ENCODE results near the gene ADAM19.
"Not testable (repeated sequence)": the region's sequence is repeated elsewhere in the genome, so short reads cannot be mapped to it uniquely, and the experiment has no call there.

The ADAM19 gene

GRCh38 chr5:157487358-157487757, 88.2 kb downstream of the ADAM19 start:
- no peaks in the 10 kb centered on the region for H3K36me3 ChIP-seq (ENCODE audit: insufficient read depth, low read length)

GRCh38 chr5:157486861-157487260, 88.7 kb downstream of the ADAM19 start:
- no peak overlapping the region for H3K4me3 ChIP-seq
- no peaks in the 10 kb centered on the region for H3K36me3 ChIP-seq (ENCODE audit: insufficient read depth, low read length)
- no peaks in the 10 kb centered on the region for H3K9me3 ChIP-seq (ENCODE audit: low read depth, low read length)
- TF ChIP-seq EZH2 (IDR thresholded peaks at IDR 0.05) (no peak), POLR2AphosphoS5 (IDR thresholded peaks at IDR 0.05; ENCODE audit: borderline replicate concordance, low read depth, low read length) (no peak), FOXP2 (optimal IDR thresholded peaks at IDR 0.05; ENCODE audit: control extremely low read depth, extremely low read length, insufficient read depth) (no peak)
- DNase-seq (ENCODE audit: low read depth, low spot score), result no peak
- H3K9ac ChIP-seq (ENCODE audit: insufficient read length), result no peak overlapping the region
- H3K27ac ChIP-seq, result no peak overlapping the region

More at GRCh38 chr5:157487358-157487757, 88.2 kb downstream of the ADAM19 start:
- Histone ChIP-seq H3K9me3 (ENCODE audit: low read depth, low read length) (no peaks in the 10 kb centered on the region), H3K4me3 (no peak overlapping the region), H3K27ac (no peak overlapping the region), H3K9ac (ENCODE audit: insufficient read length) (no peak overlapping the region)
- no peak for DNase-seq (ENCODE audit: low read depth, low spot score)
- TF ChIP-seq POLR2AphosphoS5 (IDR thresholded peaks at IDR 0.05; ENCODE audit: borderline replicate concordance, low read depth, low read length) (no peak), FOXP2 (optimal IDR thresholded peaks at IDR 0.05; ENCODE audit: control extremely low read depth, extremely low read length, insufficient read depth) (no peak), EZH2 (IDR thresholded peaks at IDR 0.05) (no peak)

DNA sequence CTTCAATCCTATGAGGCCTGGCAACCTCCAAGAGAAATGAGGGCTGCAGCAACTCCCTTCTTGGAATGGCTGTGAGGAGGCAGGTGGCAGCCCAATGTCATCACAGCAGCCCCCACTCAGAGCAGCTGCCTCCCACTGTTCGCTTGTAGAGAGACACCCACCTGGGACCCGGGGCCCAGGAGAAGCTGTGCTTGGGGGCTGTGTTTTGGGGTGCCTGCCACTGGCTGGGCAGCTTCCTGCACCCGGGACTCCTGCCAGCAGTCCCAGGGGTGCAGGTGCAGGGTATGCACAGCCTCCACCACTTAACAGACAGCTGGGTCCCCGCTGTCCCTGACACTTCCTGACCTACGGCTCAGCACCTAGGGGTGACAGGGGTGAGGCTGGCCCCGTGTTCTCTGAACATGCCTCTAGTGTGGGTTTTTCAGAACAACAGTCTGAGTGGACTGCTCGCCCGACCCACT, 89.3 kb downstream of the ADAM19 start:
- no peak for DNase-seq (ENCODE audit: low read depth, low spot score)
- TF ChIP-seq POLR2AphosphoS5 (IDR thresholded peaks at IDR 0.05; ENCODE audit: borderline replicate concordance, low read depth, low read length) (no peak), EZH2 (IDR thresholded peaks at IDR 0.05) (no peak), FOXP2 (optimal IDR thresholded peaks at IDR 0.05; ENCODE audit: control extremely low read depth, extremely low read length, insufficient read depth) (no peak)
- Histone ChIP-seq H3K36me3 (ENCODE audit: insufficient read depth, low read length) (no peaks in the 10 kb centered on the region), H3K9me3 (ENCODE audit: low read depth, low read length) (no peaks in the 10 kb centered on the region), H3K27ac (no peak overlapping the region), H3K4me3 (no peak overlapping the region), H3K9ac (ENCODE audit: insufficient read length) (no peak overlapping the region)

- Histone ChIP-seq H3K9ac (ENCODE audit: insufficient read length) (no peak overlapping the region), H3K27ac (no peak overlapping the region), H3K9me3 (ENCODE audit: low read depth, low read length) (no peaks in the 10 kb centered on the region), H3K4me3 (no peak overlapping the region), H3K36me3 (ENCODE audit: insufficient read depth, low read length) (no peaks in the 10 kb centered on the region)
- no peak for DNase-seq (ENCODE audit: low read depth, low spot score)
- TF ChIP-seq POLR2AphosphoS5 (IDR thresholded peaks at IDR 0.05; ENCODE audit: borderline replicate concordance, low read depth, low read length) (no peak), FOXP2 (optimal IDR thresholded peaks at IDR 0.05; ENCODE audit: control extremely low read depth, extremely low read length, insufficient read depth) (no peak), EZH2 (IDR thresholded peaks at IDR 0.05) (no peak)
These were observed 89.8 kb downstream of the ADAM19 start for GRCh38 chr5:157485811-157486210.

DNA sequence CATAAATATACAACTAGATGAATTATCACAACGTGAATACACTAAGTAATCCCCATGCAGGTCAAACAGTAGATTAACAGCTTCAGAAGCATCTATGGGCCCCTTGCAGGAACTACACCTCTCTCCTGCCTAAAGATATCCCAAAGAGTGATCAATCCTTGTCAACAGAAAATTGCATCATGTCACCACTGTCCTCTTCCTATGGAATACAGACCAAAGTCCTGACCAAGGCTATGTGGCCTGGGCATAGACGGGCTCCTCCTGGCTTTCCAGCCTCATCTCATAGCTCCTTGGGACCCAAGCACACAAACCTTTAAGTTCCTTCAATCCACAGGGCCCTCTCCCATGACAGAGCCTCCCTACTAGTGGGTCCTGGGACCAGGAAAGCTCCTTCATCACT, 90.2 kb downstream of the ADAM19 start:
- H3K36me3 ChIP-seq (ENCODE audit: insufficient read depth, low read length), result no peaks in the 10 kb centered on the region
- no peak for DNase-seq (ENCODE audit: low read depth, low spot score)
- H3K9ac ChIP-seq (ENCODE audit: insufficient read length), result no peak overlapping the region
- no peak for TF ChIP-seq FOXP2 (optimal IDR thresholded peaks at IDR 0.05; ENCODE audit: control extremely low read depth, extremely low read length, insufficient read depth)
- TF ChIP-seq POLR2AphosphoS5 (IDR thresholded peaks at IDR 0.05; ENCODE audit: borderline replicate concordance, low read depth, low read length), result no peak
- TF ChIP-seq EZH2 (IDR thresholded peaks at IDR 0.05), result no peak
- H3K9me3 ChIP-seq (ENCODE audit: low read depth, low read length), result no peaks in the 10 kb centered on the region
- no peak overlapping the region for H3K4me3 ChIP-seq
- no peak overlapping the region for H3K27ac ChIP-seq

- Histone ChIP-seq H3K4me3 (no peak overlapping the region), H3K27ac (no peak overlapping the region), H3K9me3 (ENCODE audit: low read depth, low read length) (no peaks in the 10 kb centered on the region), H3K36me3 (ENCODE audit: insufficient read depth, low read length) (no peaks in the 10 kb centered on the region), H3K9ac (ENCODE audit: insufficient read length) (no peak overlapping the region)
- TF ChIP-seq FOXP2 (optimal IDR thresholded peaks at IDR 0.05; ENCODE audit: control extremely low read depth, extremely low read length, insufficient read depth) (no peak), EZH2 (IDR thresholded peaks at IDR 0.05) (no peak), POLR2AphosphoS5 (IDR thresholded peaks at IDR 0.05; ENCODE audit: borderline replicate concordance, low read depth, low read length) (no peak)
- DNase-seq (ENCODE audit: low read depth, low spot score), result no peak
These were observed 90.8 kb downstream of the ADAM19 start for GRCh38 chr5:157484768-157485167.

DNA sequence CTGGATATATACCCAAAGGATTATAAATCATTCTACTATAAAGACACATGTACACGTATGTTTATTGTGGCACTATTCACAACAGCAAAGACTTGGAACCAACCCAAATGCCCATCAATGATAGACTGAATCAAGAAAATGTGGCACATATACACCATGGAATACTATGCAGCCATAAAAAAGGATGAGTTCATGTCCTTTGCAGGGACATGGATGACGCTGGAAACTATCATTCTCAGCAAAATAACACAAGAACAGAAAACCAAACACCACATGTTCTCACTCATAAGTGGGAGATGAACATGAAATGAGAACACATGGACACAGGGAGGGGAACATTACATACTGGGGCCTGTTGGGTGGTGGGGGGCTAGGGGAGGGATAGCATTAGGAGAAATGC, 92.9 kb downstream of the ADAM19 start:
- DNase-seq (ENCODE audit: low read depth, low spot score); H3K27ac ChIP-seq; H3K9ac ChIP-seq (ENCODE audit: insufficient read length); H3K9me3 ChIP-seq (ENCODE audit: low read depth, low read length); H3K36me3 ChIP-seq (ENCODE audit: insufficient read depth, low read length); H3K4me3 ChIP-seq: not testable (repeated sequence)

GRCh38 chr5:157481666-157482065, 93.9 kb downstream of the ADAM19 start:
- H3K9me3 ChIP-seq (ENCODE audit: low read depth, low read length), result no peaks in the 10 kb centered on the region
- no peak overlapping the region for H3K9ac ChIP-seq (ENCODE audit: insufficient read length)
- H3K27ac ChIP-seq, result no peak overlapping the region
- no peak for DNase-seq (ENCODE audit: low read depth, low spot score)
- TF ChIP-seq FOXP2 (optimal IDR thresholded peaks at IDR 0.05; ENCODE audit: control extremely low read depth, extremely low read length, insufficient read depth) (no peak), EZH2 (IDR thresholded peaks at IDR 0.05) (no peak), POLR2AphosphoS5 (IDR thresholded peaks at IDR 0.05; ENCODE audit: borderline replicate concordance, low read depth, low read length) (no peak)
- no peaks in the 10 kb centered on the region for H3K36me3 ChIP-seq (ENCODE audit: insufficient read depth, low read length)
- H3K4me3 ChIP-seq, result no peak overlapping the region

GRCh38 chr5:157481265-157481664, 94.3 kb downstream of the ADAM19 start:
- no peak for DNase-seq (ENCODE audit: low read depth, low spot score)
- no peak overlapping the region for H3K4me3 ChIP-seq
- no peak overlapping the region for H3K9ac ChIP-seq (ENCODE audit: insufficient read length)
- TF ChIP-seq POLR2AphosphoS5 (IDR thresholded peaks at IDR 0.05; ENCODE audit: borderline replicate concordance, low read depth, low read length), result no peak
- TF ChIP-seq EZH2 (IDR thresholded peaks at IDR 0.05), result no peak
- TF ChIP-seq FOXP2 (optimal IDR thresholded peaks at IDR 0.05; ENCODE audit: control extremely low read depth, extremely low read length, insufficient read depth), result no peak
- H3K36me3 ChIP-seq (ENCODE audit: insufficient read depth, low read length), result no peaks in the 10 kb centered on the region
- no peak overlapping the region for H3K27ac ChIP-seq
- no peaks in the 10 kb centered on the region for H3K9me3 ChIP-seq (ENCODE audit: low read depth, low read length)
